Adrenal gland (tissue), 5 donors: ENCODE data around the gene PHB1.
"Not testable (repeated sequence)": the region's sequence is repeated elsewhere in the genome, so short reads cannot be mapped to it uniquely, and the experiment has no call there.

ENCODE experiments used
- CTCF ChIP-seq, 6 experiments: fragments of 450-650 bp in 4 of 6; fragments of 200-600 bp in 2 of 6; sonication (generic) in 1 of 6; IDR thresholded peaks; 1 replicate in 5 of 6; 2 replicates in 1 of 6; pipeline versions ENCODE4 v1.5.1 to v1.8.0; 2016 to 2021; ENCODE audit warnings: antibody characterized with exemption in 6 of 6, mild to moderate bottlenecking in 2 of 6, moderate library complexity in 1 of 6
- POLR2A ChIP-seq, 2 donors: fragments of 450-650 bp; IDR thresholded peaks; one replicate each; pipeline ENCODE4 v1.6.1; 2017; ENCODE audit warnings: antibody characterized with exemption in 2 of 2, mild to moderate bottlenecking in 2 of 2, moderate library complexity in 1 of 2
- donor health status: DM: no; HTN: no; CAD: no.

GRCh38 chr17:49365126-49365525 lies 49.6 kb downstream of the PHB1 start:
- not testable (repeated sequence) for TF ChIP-seq CTCF, POLR2A (IDR thresholded peaks at IDR 0.05)
